IMR-90 (cell line): Measurements from ENCODE around the gene PNMA1. TPM values are rescaled to one million over a fixed set of nuclear protein-coding genes. Genes with fewer than 3 reads are reported as not detected.

ENCODE experiments used
- ATAC-seq: fragments of 200-7000 bp; cut with Tn5 transposase; 2 replicates; pipeline ENCODE4 v1.9.1; 2020; ENCODE audit warnings: low read depth, mild to moderate bottlenecking, moderate library complexity
- BruUV-seq: library from RNA; stranded (reverse); fragments of 400-500 nt; replicated peaks from 2 replicates; lab custom pipeline; 2021; lab: Mats Ljungman, UMichigan
- CTCF ChIA-PET: fragments of 300-600 bp; formaldehyde crosslinking; extraction: SDS; loops from one replicate; lab custom pipeline; 2021; ENCODE audit warnings: antibody characterized with exemption; lab: Yijun Ruan, JAX
- POLR2A ChIA-PET: fragments of 300-600 bp; sonication (Branson Sonifier 250); formaldehyde crosslinking; loops from one replicate; lab custom pipeline; 2022; ENCODE audit warnings: antibody characterized with exemption; ENCODE audit not compliant: unreplicated experiment; lab: Charles Lee
- DNase-seq: peaks from one replicate; pipeline ENCODE4 v3.0.0; 2013
- H2AFZ ChIP-seq: replicated peaks from 2 replicates; pipeline ENCODE3; 2013; ENCODE audit warnings: low read length, mild to moderate bottlenecking; ENCODE audit not compliant: poor library complexity
- H2AK5ac ChIP-seq: 2 replicates; pipeline ENCODE4 v1.6.1; 2013; ENCODE audit warnings: low read depth, low read length, inconsistent platforms
- H2AK9ac ChIP-seq: replicated peaks from 2 replicates; pipeline ENCODE3; 2013; ENCODE audit warnings: mild to moderate bottlenecking, low read depth, low read length, moderate library complexity; ENCODE audit not compliant: poor library complexity
- H2BK120ac ChIP-seq: 2 replicates; pipeline ENCODE4 v1.6.1; 2013; ENCODE audit warnings: low read depth, low read length, inconsistent platforms
- H2BK15ac ChIP-seq: 3 replicates; pipeline ENCODE4 v1.6.1; 2013; ENCODE audit warnings: low read depth, low read length, inconsistent platforms
- H2BK20ac ChIP-seq: 2 replicates; pipeline ENCODE4 v1.6.1; 2013; ENCODE audit warnings: low read depth, mild to moderate bottlenecking, inconsistent platforms, low read length, moderate library complexity
- H2BK5ac ChIP-seq: 2 replicates; pipeline ENCODE4 v1.6.1; 2013; ENCODE audit warnings: mild to moderate bottlenecking, low read depth, low read length, inconsistent platforms; ENCODE audit not compliant: poor library complexity, severe bottlenecking
- H3K14ac ChIP-seq: replicated peaks from 2 replicates; pipeline ENCODE4 v1.6.1; 2013; ENCODE audit warnings: low read depth, low read length, inconsistent platforms
- H3K18ac ChIP-seq: 2 replicates; pipeline ENCODE4 v1.6.1; 2013; ENCODE audit warnings: low read depth, low read length, control low read depth
- H3K23ac ChIP-seq: 2 replicates; pipeline ENCODE4 v1.6.1; 2013; ENCODE audit warnings: low read depth, low read length, inconsistent platforms
- H3K27ac ChIP-seq: 2 replicates; pipeline ENCODE4 v1.5.1; 2013; ENCODE audit warnings: mild to moderate bottlenecking, control low read depth, low read length; ENCODE audit not compliant: insufficient read depth
- H3K27me3 ChIP-seq: 2 replicates; pipeline ENCODE4 v1.6.1; 2013; ENCODE audit warnings: low read length; ENCODE audit not compliant: control insufficient read depth, insufficient read depth
- H3K36me3 ChIP-seq: 2 replicates; pipeline ENCODE4 v1.6.1; 2013; ENCODE audit warnings: low read length, mixed read lengths; ENCODE audit not compliant: control insufficient read depth, insufficient read depth
- H3K4ac ChIP-seq: 2 replicates; pipeline ENCODE4 v1.6.1; 2013; ENCODE audit warnings: low read depth, low read length, inconsistent platforms
- H3K4me1 ChIP-seq: 2 replicates; pipeline ENCODE4 v1.6.1; 2013; ENCODE audit warnings: low read length, mixed read lengths; ENCODE audit not compliant: control insufficient read depth, insufficient read depth
- H3K4me2 ChIP-seq: 2 replicates; pipeline ENCODE4 v1.6.1; 2013; ENCODE audit warnings: low read depth, mild to moderate bottlenecking, control low read depth, low read length, moderate library complexity
- H3K4me3 ChIP-seq: 2 replicates; pipeline ENCODE4 v1.5.1; 2013; ENCODE audit warnings: low read depth, mild to moderate bottlenecking, control low read depth, low read length, moderate library complexity; ENCODE audit not compliant: insufficient read depth
- H3K56ac ChIP-seq: 2 replicates; pipeline ENCODE4 v1.6.1; 2013; ENCODE audit warnings: low read length, inconsistent platforms; ENCODE audit not compliant: insufficient read depth; ENCODE audit errors: extremely low read depth
- H3K79me1 ChIP-seq, 2 experiments: 2 replicates each; pipeline ENCODE4 v1.6.1; 2013; ENCODE audit warnings: low read length in 2 of 2, inconsistent platforms in 1 of 2, low read depth in 1 of 2
- H3K9ac ChIP-seq: 2 replicates; pipeline ENCODE4 v1.6.1; 2013; ENCODE audit warnings: low read depth, low read length, control low read depth
- H3K9me1 ChIP-seq: 2 replicates; pipeline ENCODE4 v1.6.1; 2013; ENCODE audit warnings: low read length, inconsistent platforms; ENCODE audit not compliant: insufficient read depth
- H3K9me3 ChIP-seq: 2 replicates; pipeline ENCODE4 v1.6.1; 2013; ENCODE audit warnings: low read length; ENCODE audit not compliant: control insufficient read depth, insufficient read depth
- H4K20me1 ChIP-seq: 2 replicates; pipeline ENCODE4 v1.6.1; 2013; ENCODE audit warnings: low read length, inconsistent platforms; ENCODE audit not compliant: insufficient read depth
- H4K5ac ChIP-seq: 2 replicates; pipeline ENCODE4 v1.6.1; 2013; ENCODE audit warnings: mild to moderate bottlenecking, low read depth, low read length, control low read depth
- H4K8ac ChIP-seq, 2 experiments: 2 replicates each; pipeline ENCODE4 v1.6.1; 2013; ENCODE audit warnings: low read depth in 2 of 2, low read length in 2 of 2, control low read depth in 1 of 2, inconsistent platforms in 1 of 2
- H4K91ac ChIP-seq: 2 replicates; pipeline ENCODE4 v1.6.1; 2013; ENCODE audit warnings: low read depth, low read length, inconsistent platforms; ENCODE audit not compliant: insufficient read depth
- CHD1 ChIP-seq: IDR thresholded peaks from 2 replicates; pipeline ENCODE4 v1.6.1; 2012; ENCODE audit warnings: low read depth, low read length, improper control_type of control experiment
- FOS ChIP-seq: fragments of 150-350 bp; IDR thresholded peaks from 2 replicates; pipeline ENCODE4 v1.6.1; 2016; ENCODE audit warnings: low read depth, low read length
- MXI1 ChIP-seq: IDR thresholded peaks from 2 replicates; pipeline ENCODE4 v1.6.1; 2012; ENCODE audit warnings: low read depth, mild to moderate bottlenecking, low read length, moderate library complexity, borderline replicate concordance
- NFE2L2 ChIP-seq: fragments of 150-350 bp; IDR thresholded peaks from 2 replicates; pipeline ENCODE4 v1.6.1; 2016; ENCODE audit warnings: low read depth, mild to moderate bottlenecking, low read length
- POLR2A ChIP-seq: IDR thresholded peaks from 2 replicates; pipeline ENCODE4 v1.6.1; 2012; ENCODE audit warnings: mild to moderate bottlenecking, low read depth, low read length
- RAD21 ChIP-seq: IDR thresholded peaks from 2 replicates; pipeline ENCODE4 v1.6.1; 2012; ENCODE audit warnings: low read length, improper control_type of control experiment
- RCOR1 ChIP-seq: IDR thresholded peaks from 2 replicates; pipeline ENCODE4 v1.6.1; 2012; ENCODE audit warnings: mild to moderate bottlenecking, low read length, improper control_type of control experiment; ENCODE audit not compliant: insufficient replicate concordance
- SMC3 ChIP-seq: fragments of 150-350 bp; IDR thresholded peaks from 2 replicates; pipeline ENCODE4 v1.6.1; 2016; ENCODE audit warnings: low read depth, mild to moderate bottlenecking, antibody characterized with exemption, low read length, moderate library complexity
- WGBS, 2 experiments: methylation state at CpG; one replicate each; pipeline versions ENCODE4 v1.1.5 to v1.1.7; 2013; ENCODE audit warnings: missing lambda C conversion rate in 2 of 2; ENCODE audit not compliant: insufficient read length in 1 of 2; ENCODE audit errors: extremely low coverage in 2 of 2; 5-methylcytosine and 5-hydroxymethylcytosine counted together
- dilution Hi-C: fragments of 300-500 bp; cut with HindIII; formaldehyde crosslinking; loops from one replicate; pipeline ENCODE4 v1.14.3; 2018; ENCODE audit warnings: low sequenced_read_pairs; ENCODE audit not compliant: unreplicated experiment
- in situ Hi-C: fragments of 300-500 bp; cut with MboI; formaldehyde crosslinking; loops from 3 replicates; pipeline ENCODE4 v1.14.3; 2019; ENCODE audit warnings: low sequenced_read_pairs, inconsistent platforms, mixed read lengths
- intact Hi-C: fragments of 100-400 bp; cut with micrococcal nuclease; formaldehyde crosslinking; loops from 2 replicates; pipeline ENCODE4 v1.10.0; 2022
- polyA plus RNA-seq, 3 experiments: library from polyadenylated mRNA; depleted of rRNA; stranded (reverse); fragments of >200 nt; gene quantifications; 2 replicates each; pipeline ENCODE4 v1.2.3, GENCODE V29; 2012; ENCODE audit warnings: low replicate concordance in 1 of 3
- total RNA-seq: library from RNA; depleted of rRNA; stranded (reverse); fragments of >200 nt; gene quantifications from 2 replicates; pipeline ENCODE4 v1.2.3, GENCODE V29; 2012
- TF ChIP-seq, protein P1 (sequence below): fragments of 150-350 bp; IDR thresholded peaks from 2 replicates; pipeline ENCODE4 v1.6.1; 2017; ENCODE audit warnings: mild to moderate bottlenecking, antibody characterized with exemption, low read length, low read depth
- TF ChIP-seq, protein P2 (sequence below): conservative IDR thresholded peaks from 2 replicates; pipeline ENCODE4 v1.5.1; 2012; ENCODE audit warnings: mild to moderate bottlenecking, low read depth, low read length, improper control_type of control experiment
- TF ChIP-seq, protein P3 (sequence below): fragments of 150-350 bp; IDR thresholded peaks from 2 replicates; pipeline ENCODE4 v1.6.1; 2016; ENCODE audit warnings: low read depth, mild to moderate bottlenecking, low read length, moderate library complexity, borderline replicate concordance

The PNMA1 gene
- total and polyA plus RNA-seq, 2 of the 4 experiments (the other 2 are of a cell fraction) = 6.5 to 28.2 TPM

DNA sequence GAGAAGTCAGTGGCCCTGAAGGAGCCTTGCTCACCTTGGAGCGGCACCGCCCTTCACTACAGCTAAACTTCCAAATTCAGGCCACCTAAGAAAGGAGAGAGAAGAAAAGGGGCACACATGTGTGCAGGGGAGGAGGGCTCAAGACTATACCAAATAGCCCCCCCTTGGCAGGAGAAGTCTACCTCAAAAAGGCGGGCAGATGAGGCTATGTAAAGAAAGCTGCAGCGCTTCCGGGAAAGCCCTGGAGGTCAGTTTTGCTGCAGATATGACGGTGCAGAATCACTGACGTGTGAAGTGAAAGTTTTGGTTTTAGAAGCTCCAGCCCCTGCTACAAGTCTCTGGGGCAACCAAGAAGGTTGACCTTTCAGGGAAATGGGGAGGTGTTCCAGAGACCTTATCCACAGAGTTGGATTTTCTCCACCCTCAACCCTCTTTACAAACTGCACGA, 48.2 kb upstream of the PNMA1 start:
- H3K27ac ChIP-seq = no peak overlapping the region
- CTCF ChIA-PET = no interaction called here
- no peak overlapping the region for H2AFZ ChIP-seq
- H3K4ac ChIP-seq = no peak overlapping the region
- no peaks in the 10 kb centered on the region for H3K27me3 ChIP-seq
- TF ChIP-seq RCOR1 (no peak), RAD21 (no peak), POLR2A (no peak), NFE2L2 (no peak), SMC3 (no peak), MXI1 (no peak), CHD1 (no peak), FOS (no peak)
- TF ChIP-seq, protein P1, sequence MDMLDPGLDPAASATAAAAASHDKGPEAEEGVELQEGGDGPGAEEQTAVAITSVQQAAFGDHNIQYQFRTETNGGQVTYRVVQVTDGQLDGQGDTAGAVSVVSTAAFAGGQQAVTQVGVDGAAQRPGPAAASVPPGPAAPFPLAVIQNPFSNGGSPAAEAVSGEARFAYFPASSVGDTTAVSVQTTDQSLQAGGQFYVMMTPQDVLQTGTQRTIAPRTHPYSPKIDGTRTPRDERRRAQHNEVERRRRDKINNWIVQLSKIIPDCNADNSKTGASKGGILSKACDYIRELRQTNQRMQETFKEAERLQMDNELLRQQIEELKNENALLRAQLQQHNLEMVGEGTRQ = no peak
- TF ChIP-seq, protein P2, sequence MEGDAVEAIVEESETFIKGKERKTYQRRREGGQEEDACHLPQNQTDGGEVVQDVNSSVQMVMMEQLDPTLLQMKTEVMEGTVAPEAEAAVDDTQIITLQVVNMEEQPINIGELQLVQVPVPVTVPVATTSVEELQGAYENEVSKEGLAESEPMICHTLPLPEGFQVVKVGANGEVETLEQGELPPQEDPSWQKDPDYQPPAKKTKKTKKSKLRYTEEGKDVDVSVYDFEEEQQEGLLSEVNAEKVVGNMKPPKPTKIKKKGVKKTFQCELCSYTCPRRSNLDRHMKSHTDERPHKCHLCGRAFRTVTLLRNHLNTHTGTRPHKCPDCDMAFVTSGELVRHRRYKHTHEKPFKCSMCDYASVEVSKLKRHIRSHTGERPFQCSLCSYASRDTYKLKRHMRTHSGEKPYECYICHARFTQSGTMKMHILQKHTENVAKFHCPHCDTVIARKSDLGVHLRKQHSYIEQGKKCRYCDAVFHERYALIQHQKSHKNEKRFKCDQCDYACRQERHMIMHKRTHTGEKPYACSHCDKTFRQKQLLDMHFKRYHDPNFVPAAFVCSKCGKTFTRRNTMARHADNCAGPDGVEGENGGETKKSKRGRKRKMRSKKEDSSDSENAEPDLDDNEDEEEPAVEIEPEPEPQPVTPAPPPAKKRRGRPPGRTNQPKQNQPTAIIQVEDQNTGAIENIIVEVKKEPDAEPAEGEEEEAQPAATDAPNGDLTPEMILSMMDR = no peak
- TF ChIP-seq, protein P3, sequence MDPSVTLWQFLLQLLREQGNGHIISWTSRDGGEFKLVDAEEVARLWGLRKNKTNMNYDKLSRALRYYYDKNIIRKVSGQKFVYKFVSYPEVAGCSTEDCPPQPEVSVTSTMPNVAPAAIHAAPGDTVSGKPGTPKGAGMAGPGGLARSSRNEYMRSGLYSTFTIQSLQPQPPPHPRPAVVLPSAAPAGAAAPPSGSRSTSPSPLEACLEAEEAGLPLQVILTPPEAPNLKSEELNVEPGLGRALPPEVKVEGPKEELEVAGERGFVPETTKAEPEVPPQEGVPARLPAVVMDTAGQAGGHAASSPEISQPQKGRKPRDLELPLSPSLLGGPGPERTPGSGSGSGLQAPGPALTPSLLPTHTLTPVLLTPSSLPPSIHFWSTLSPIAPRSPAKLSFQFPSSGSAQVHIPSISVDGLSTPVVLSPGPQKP = no peak
- POLR2A ChIA-PET = no interaction called here
- no peak overlapping the region for H3K18ac ChIP-seq
- ATAC-seq (no peak), DNase-seq (no peak)
- H2AK9ac ChIP-seq = no peak overlapping the region
- 60% methylated on average over 1 of the region's 8 CpGs; no CpG with 5 or more reads in 1 of the 2 experiments for WGBS, 2 experiments
- H2BK15ac ChIP-seq = no peak overlapping the region
- in situ Hi-C loops = no loop called here
- no TSS peak for BruUV-seq
- H3K79me1 ChIP-seq = peaks cover 47 to 83% of the 10 kb centered on the region in 2 experiments
- dilution Hi-C loops = no loop called here
- no peak overlapping the region for H3K4me2 ChIP-seq
- no peak overlapping the region for H3K56ac ChIP-seq
- no peak overlapping the region for H2BK120ac ChIP-seq
- no peak overlapping the region; the same call in 1 of the 2 replicates for H3K14ac ChIP-seq
- H2BK5ac ChIP-seq = no peak overlapping the region
- no peaks in the 10 kb centered on the region for H3K36me3 ChIP-seq
- peaks cover 31% of the 10 kb centered on the region for H3K9me1 ChIP-seq
- H4K20me1 ChIP-seq = peaks cover 59% of the 10 kb centered on the region
- H4K91ac ChIP-seq = no peak overlapping the region
- H2BK20ac ChIP-seq = no peak overlapping the region
- no peak overlapping the region for H4K8ac ChIP-seq
- H3K4me3 ChIP-seq = no peak overlapping the region
- H2AK5ac ChIP-seq = no peak overlapping the region
- intact Hi-C loops = no loop called here
- no peak overlapping the region for H4K5ac ChIP-seq
- no peaks in the 10 kb centered on the region for H3K9me3 ChIP-seq
- peak overlapping the region; percentile 46; the same call in 1 of the 2 replicates for H3K23ac ChIP-seq
- H3K9ac ChIP-seq = no peak overlapping the region
- H3K4me1 ChIP-seq = peaks cover 32% of the 10 kb centered on the region
